Gastroesophageal sphincter (tissue), 3 donors: ENCODE measurements around the gene TRIM59.

Experiments used
- EP300 ChIP-seq: sonication (generic); formaldehyde crosslinking; IDR thresholded peaks from one replicate; pipeline ENCODE4 v1.6.1; 2017; ENCODE audit warnings: antibody characterized with exemption, mild to moderate bottlenecking
- POLR2A ChIP-seq, 2 donors: fragments of 450-650 bp; IDR thresholded peaks; one replicate each; pipeline ENCODE4 v1.6.1; 2017; ENCODE audit warnings: antibody characterized with exemption in 2 of 2, mild to moderate bottlenecking in 2 of 2, moderate library complexity in 1 of 2
- POLR2AphosphoS5 ChIP-seq: sonication (generic); formaldehyde crosslinking; IDR thresholded peaks from one replicate; pipeline ENCODE4 v1.6.1; 2017; ENCODE audit warnings: antibody characterized with exemption
- TF ChIP-seq, protein P1 (sequence below), 4 experiments: fragments of 200-600 bp in 2 of 4; fragments of 450-650 bp in 2 of 4; sonication (generic) in 1 of 4; IDR thresholded peaks; one replicate each; pipeline ENCODE4 v1.5.1; 2017 to 2019; ENCODE audit warnings: antibody characterized with exemption in 4 of 4, mild to moderate bottlenecking in 2 of 4, moderate library complexity in 2 of 4

DNA sequence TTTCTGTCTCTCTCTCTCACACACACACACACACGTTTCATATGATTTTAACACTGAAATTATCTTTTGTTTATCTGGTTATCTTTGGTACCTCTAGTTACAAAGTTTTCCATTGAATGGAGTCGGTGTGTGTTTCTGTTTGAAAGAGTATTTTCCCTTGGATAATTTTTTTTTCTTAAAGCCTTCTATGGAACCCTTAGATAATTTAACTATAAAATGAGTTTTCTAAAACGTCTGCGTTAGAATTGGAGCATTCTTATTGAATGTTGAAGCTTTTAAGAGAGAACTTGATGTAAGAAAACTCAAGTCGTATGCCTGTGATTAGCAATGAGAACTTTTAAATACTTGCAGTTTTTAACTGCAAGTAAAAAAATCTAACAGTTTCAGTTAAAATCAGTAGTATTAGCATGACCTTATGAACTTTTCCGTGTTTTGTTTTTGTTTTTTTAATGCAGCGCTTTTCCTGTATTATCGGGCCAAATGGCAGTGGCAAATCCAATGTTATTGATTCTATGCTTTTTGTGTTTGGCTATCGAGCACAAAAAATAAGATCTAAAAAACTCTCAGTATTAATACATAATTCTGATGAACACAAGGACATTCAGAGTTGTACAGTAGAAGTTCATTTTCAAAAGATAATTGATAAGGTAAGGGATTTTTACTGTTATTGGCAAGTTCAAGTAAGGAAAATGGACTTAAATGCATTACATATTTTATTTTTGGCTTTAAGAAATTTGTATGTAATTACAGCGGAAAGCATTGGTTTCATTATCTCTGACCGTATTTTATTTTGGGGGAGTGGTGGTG is 47.2 kb downstream of the TRIM59 start:
- TF ChIP-seq, protein P1, sequence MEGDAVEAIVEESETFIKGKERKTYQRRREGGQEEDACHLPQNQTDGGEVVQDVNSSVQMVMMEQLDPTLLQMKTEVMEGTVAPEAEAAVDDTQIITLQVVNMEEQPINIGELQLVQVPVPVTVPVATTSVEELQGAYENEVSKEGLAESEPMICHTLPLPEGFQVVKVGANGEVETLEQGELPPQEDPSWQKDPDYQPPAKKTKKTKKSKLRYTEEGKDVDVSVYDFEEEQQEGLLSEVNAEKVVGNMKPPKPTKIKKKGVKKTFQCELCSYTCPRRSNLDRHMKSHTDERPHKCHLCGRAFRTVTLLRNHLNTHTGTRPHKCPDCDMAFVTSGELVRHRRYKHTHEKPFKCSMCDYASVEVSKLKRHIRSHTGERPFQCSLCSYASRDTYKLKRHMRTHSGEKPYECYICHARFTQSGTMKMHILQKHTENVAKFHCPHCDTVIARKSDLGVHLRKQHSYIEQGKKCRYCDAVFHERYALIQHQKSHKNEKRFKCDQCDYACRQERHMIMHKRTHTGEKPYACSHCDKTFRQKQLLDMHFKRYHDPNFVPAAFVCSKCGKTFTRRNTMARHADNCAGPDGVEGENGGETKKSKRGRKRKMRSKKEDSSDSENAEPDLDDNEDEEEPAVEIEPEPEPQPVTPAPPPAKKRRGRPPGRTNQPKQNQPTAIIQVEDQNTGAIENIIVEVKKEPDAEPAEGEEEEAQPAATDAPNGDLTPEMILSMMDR (IDR thresholded peaks at IDR 0.05), result no peak
- TF ChIP-seq POLR2AphosphoS5 (no peak), EP300 (no peak), POLR2A (IDR thresholded peaks at IDR 0.05) (no peak)
